HL-60 (cell line): Measurements from ENCODE around the gene VCAN.

Experiments
- DNase-seq, 2 experiments: peaks; one replicate each; pipeline ENCODE4 v3.0.0-alpha.2; 2010 to 2020; ENCODE audit warnings: low read depth in 1 of 2, low spot score in 1 of 2
- H3K27ac ChIP-seq: fragments of 250-450 bp; sonication (Bioruptor Pico); replicated peaks from 2 replicates; pipeline ENCODE4 v1.5.1; 2020; ENCODE audit warnings: mild to moderate bottlenecking, moderate library complexity
- H3K27me3 ChIP-seq: fragments of 250-450 bp; sonication (Bioruptor Pico); 2 replicates; pipeline ENCODE4 v1.5.1; 2021; ENCODE audit warnings: mild to moderate bottlenecking, moderate library complexity; ENCODE audit not compliant: insufficient read depth, poor library complexity, severe bottlenecking
- H3K4me3 ChIP-seq: replicated peaks from 2 replicates; pipeline ENCODE4 v1.5.1; 2011; ENCODE audit warnings: mild to moderate bottlenecking, control low read depth, low read length; ENCODE audit not compliant: insufficient read depth
- CTCF ChIP-seq: IDR thresholded peaks from one replicate; pipeline ENCODE4 v1.5.1; 2011; ENCODE audit warnings: low read length, control low read depth, inconsistent platforms; ENCODE audit not compliant: insufficient read depth
- GABPA ChIP-seq: IDR thresholded peaks from 2 replicates; pipeline ENCODE4 v1.6.1; 2012; ENCODE audit warnings: low read depth
- POLR2AphosphoS5 ChIP-seq: IDR thresholded peaks from 2 replicates; pipeline ENCODE4 v1.6.1; 2012; ENCODE audit warnings: low read depth
- REST ChIP-seq: IDR thresholded peaks from 2 replicates; pipeline ENCODE4 v1.6.1; 2012; ENCODE audit warnings: low read depth; ENCODE audit not compliant: insufficient replicate concordance
- SPI1 ChIP-seq: IDR thresholded peaks from 2 replicates; pipeline ENCODE4 v1.6.1; 2012; ENCODE audit warnings: low read depth, mild to moderate bottlenecking, borderline replicate concordance

The VCAN gene

GRCh38 chr5:83450183-83450966 is 21.2 kb upstream of the VCAN start:
- no peak overlapping the region for H3K27ac ChIP-seq
- no peaks in the 10 kb centered on the region for H3K27me3 ChIP-seq

GRCh38 chr5:83450967-83451248 is 20.6 kb upstream of the VCAN start:
- no peaks in the 10 kb centered on the region for H3K27me3 ChIP-seq
- DNase-seq: no peak
- H3K4me3 ChIP-seq: no peak overlapping the region
- H3K27ac ChIP-seq: no peak overlapping the region
- TF ChIP-seq SPI1 (no peak), POLR2AphosphoS5 (no peak), CTCF (no peak), GABPA (no peak), REST (no peak)

More at GRCh38 chr5:83450183-83450966, 21.2 kb upstream of the VCAN start:
- DNase-seq: no peak
- TF ChIP-seq CTCF: no peak
- no peak for TF ChIP-seq POLR2AphosphoS5
- TF ChIP-seq GABPA: no peak
- no peak for TF ChIP-seq REST
- TF ChIP-seq SPI1: no peak
- no peak overlapping the region for H3K4me3 ChIP-seq

GRCh38 chr5:83451955-83452354 is 19.6 kb upstream of the VCAN start:
- DNase-seq: no peak
- no peaks in the 10 kb centered on the region for H3K27me3 ChIP-seq
- H3K27ac ChIP-seq: no peak overlapping the region
- TF ChIP-seq GABPA: no peak
- TF ChIP-seq CTCF: no peak
- no peak for TF ChIP-seq POLR2AphosphoS5
- TF ChIP-seq SPI1: no peak
- TF ChIP-seq REST: no peak
- H3K4me3 ChIP-seq: no peak overlapping the region
